Measurements from ENCODE around the gene FSTL3.

- TF ChIP-seq, protein P1, sequence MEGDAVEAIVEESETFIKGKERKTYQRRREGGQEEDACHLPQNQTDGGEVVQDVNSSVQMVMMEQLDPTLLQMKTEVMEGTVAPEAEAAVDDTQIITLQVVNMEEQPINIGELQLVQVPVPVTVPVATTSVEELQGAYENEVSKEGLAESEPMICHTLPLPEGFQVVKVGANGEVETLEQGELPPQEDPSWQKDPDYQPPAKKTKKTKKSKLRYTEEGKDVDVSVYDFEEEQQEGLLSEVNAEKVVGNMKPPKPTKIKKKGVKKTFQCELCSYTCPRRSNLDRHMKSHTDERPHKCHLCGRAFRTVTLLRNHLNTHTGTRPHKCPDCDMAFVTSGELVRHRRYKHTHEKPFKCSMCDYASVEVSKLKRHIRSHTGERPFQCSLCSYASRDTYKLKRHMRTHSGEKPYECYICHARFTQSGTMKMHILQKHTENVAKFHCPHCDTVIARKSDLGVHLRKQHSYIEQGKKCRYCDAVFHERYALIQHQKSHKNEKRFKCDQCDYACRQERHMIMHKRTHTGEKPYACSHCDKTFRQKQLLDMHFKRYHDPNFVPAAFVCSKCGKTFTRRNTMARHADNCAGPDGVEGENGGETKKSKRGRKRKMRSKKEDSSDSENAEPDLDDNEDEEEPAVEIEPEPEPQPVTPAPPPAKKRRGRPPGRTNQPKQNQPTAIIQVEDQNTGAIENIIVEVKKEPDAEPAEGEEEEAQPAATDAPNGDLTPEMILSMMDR (IDR thresholded peaks at IDR 0.05): no peak
- TF ChIP-seq POLR2A (IDR thresholded peaks at IDR 0.05) (peak; percentile 28), POLR2AphosphoS5 (IDR thresholded peaks at IDR 0.05) (no peak)
These were observed 3.5 kb downstream of the FSTL3 start for GRCh38 chr19:679418-680286.
